ENCODE results near the gene ITPRIPL2. TPM values are rescaled to one million over a fixed set of nuclear protein-coding genes. Genes with fewer than 3 reads are reported as not detected.
A peak's percentile ranks its signal among the peaks of the same experiment; 100 is the strongest.

ITPRIPL2 gene
- total and polyA plus RNA-seq, 2 of the 13 experiments (the other 11 are each of a cell fraction or from before 2014, with no cell fraction given), result 5.9 to 12.6 TPM

- TF ChIP-seq ZSCAN12 (CRISPR knock-in tag; IDR thresholded peaks at IDR 0.05) (no peak), ZNF296 (CRISPR knock-in tag; conservative IDR thresholded peaks at IDR 0.05) (no peak), ZNF674 (CRISPR knock-in tag; IDR thresholded peaks at IDR 0.05; ENCODE audit: low read depth) (no peak), ZC3H4 (CRISPR knock-in tag; IDR thresholded peaks at IDR 0.05; ENCODE audit: borderline replicate concordance) (no peak), NCOA5 (CRISPR knock-in tag; IDR thresholded peaks at IDR 0.05) (no peak), BHLHE40 (IDR thresholded peaks at IDR 0.05; ENCODE audit: low read length) (no peak), AHDC1 (CRISPR knock-in tag; IDR thresholded peaks at IDR 0.05; ENCODE audit: borderline replicate concordance) (no peak), MTF2 (CRISPR knock-in tag; IDR thresholded peaks at IDR 0.05; ENCODE audit: borderline replicate concordance) (no peak), MTERF4 (CRISPR knock-in tag; IDR thresholded peaks at IDR 0.05) (no peak), MNT (IDR thresholded peaks at IDR 0.05) (no peak), FOXC1 (CRISPR knock-in tag; IDR thresholded peaks at IDR 0.05; ENCODE audit: borderline replicate concordance) (no peak), ZNF615 (CRISPR knock-in tag; IDR thresholded peaks at IDR 0.05; ENCODE audit: borderline replicate concordance) (no peak), ZFP91 (CRISPR knock-in tag; IDR thresholded peaks at IDR 0.05; ENCODE audit: borderline replicate concordance) (peak; percentile 98)
These were observed 3.0 kb upstream of the ITPRIPL2 start (continued) for GRCh38 chr16:19110537-19111360.

All from HepG2 (cell line).